Left lung (tissue), 14 donors: ENCODE measurements around the gene PAK1IP1. TPM values are rescaled to one million over a fixed set of nuclear protein-coding genes. Genes with fewer than 3 reads are reported as not detected.
A peak's percentile ranks its signal among the peaks of the same experiment; 100 is the strongest.

Experiments used
- ATAC-seq: fragments of 200-7000 bp; cut with Tn5 transposase; one replicate; pipeline ENCODE4 v1.9.1; 2020; ENCODE audit warnings: moderate library complexity
- DNase-seq, 4 donors: peaks; one replicate each; pipeline ENCODE4 v3.0.0-alpha.2; 2013 to 2020
- H3K27ac ChIP-seq, 2 donors: fragments of 200-600 bp; sonication (generic) in 1 of 2; one replicate each; pipeline versions ENCODE4 v1.5.0 to v1.8.0; 2020 to 2021
- H3K27me3 ChIP-seq, 2 donors: fragments of 200-600 bp; sonication (generic) in 1 of 2; one replicate each; pipeline versions ENCODE4 v1.5.0 to v1.8.0; 2020 to 2021
- H3K36me3 ChIP-seq, 2 donors: fragments of 200-600 bp; sonication (generic) in 1 of 2; one replicate each; pipeline versions ENCODE4 v1.5.0 to v1.8.0; 2020 to 2021
- H3K4me1 ChIP-seq, 2 donors: fragments of 200-600 bp; one replicate each; pipeline ENCODE4 v1.8.0; 2021
- H3K4me3 ChIP-seq, 2 donors: fragments of 200-600 bp; sonication (generic) in 1 of 2; one replicate each; pipeline versions ENCODE4 v1.5.0 to v1.8.0; 2020 to 2021; ENCODE audit warnings: mild to moderate bottlenecking in 1 of 2
- H3K9me3 ChIP-seq, 2 donors: fragments of 200-600 bp; sonication (generic) in 1 of 2; one replicate each; pipeline versions ENCODE4 v1.5.0 to v1.8.0; 2020 to 2021
- intact Hi-C, 2 donors: fragments of 100-400 bp; cut with DNase I; formaldehyde crosslinking; loops; one replicate each; pipeline versions ENCODE4 v1.11.2 to v1.14.2; 2022
- long read RNA-seq, 12 donors: library from polyadenylated mRNA in 2 of 12; unstranded in 2 of 12; transcript quantifications; one replicate each; pipeline ENCODE4 v2.0.0 and lab custom pipeline, GENCODE V29; 2019 to 2026
- polyA plus RNA-seq, 6 donors: library from polyadenylated mRNA; unstranded; fragments of 120-200 nt; gene quantifications; one replicate each; pipeline ENCODE4 v1.2.1, GENCODE V29; 2013; ENCODE audit not compliant: insufficient read length in 6 of 6
- total RNA-seq, 2 donors: library from RNA; stranded (reverse); fragmentation: NEBNext Ultra II Directional; extraction: Animal tissue kit (Norgen Biotek cat#: 25700); gene quantifications; one replicate each; pipeline ENCODE4 v1.2.1, GENCODE V29; 2021
- TF ChIP-seq, protein P1 (sequence below), 2 donors: fragments of 200-600 bp; sonication (generic) in 1 of 2; IDR thresholded peaks; one replicate each; pipeline versions ENCODE4 v1.5.0 to v1.8.0; 2021; ENCODE audit warnings: antibody characterized with exemption in 2 of 2
- donor health status: DM: no; HTN: yes; CAD: no.
- donor health status: DM: no; HTN: no; CAD: no.

PAK1IP1 gene
- total RNA-seq (10 to 100 TPM in 1 of 2 donors, 1 to 10 TPM in 1; 9.6 to 16.4 TPM), polyA plus RNA-seq (10 to 100 TPM; 20.6 to 25.0 (median 21.4) TPM)
- long read RNA-seq, donor 1, transcript PAK1IP1-201 (10 exons, 1,800 nt) = major isoform, 9 of 9 reads
- long read RNA-seq, donor 1, partial matches to known transcripts = 0 of 9 reads
- long read RNA-seq, donor 1, other reads (novel, unspliced or antisense) = 0 of 9 reads
- long read RNA-seq, donor 2, transcript PAK1IP1-201 (10 exons, 1,800 nt) = major isoform, 10 of 10 reads
- long read RNA-seq, donor 2, partial matches to known transcripts = 0 of 10 reads
- long read RNA-seq, donor 2, other reads (novel, unspliced or antisense) = 0 of 10 reads
- long read RNA-seq, donor 3, transcript PAK1IP1-201 (10 exons, 1,800 nt) = major isoform, 10 of 10 reads
- long read RNA-seq, donor 3, partial matches to known transcripts = 0 of 10 reads
- long read RNA-seq, donor 3, other reads (novel, unspliced or antisense) = 0 of 10 reads
- long read RNA-seq, donor 4, transcript PAK1IP1-201 (10 exons, 1,800 nt) = major isoform, 7 of 10 reads
- long read RNA-seq, donor 4, partial matches to known transcripts = 1 of 10 reads
- long read RNA-seq, donor 4, other reads (novel, unspliced or antisense) = 2 of 10 reads
- long read RNA-seq, donor 5, partial matches to known transcripts = 0 of 4 reads
- long read RNA-seq, donor 5, other reads (novel, unspliced or antisense) = 0 of 4 reads
- long read RNA-seq, donor 6, transcript PAK1IP1-201 (10 exons, 1,800 nt) = major isoform, 8 of 8 reads
- long read RNA-seq, donor 6, partial matches to known transcripts = 0 of 8 reads
- long read RNA-seq, donor 6, other reads (novel, unspliced or antisense) = 0 of 8 reads
- long read RNA-seq, donor 7, transcript PAK1IP1-201 (10 exons, 1,800 nt) = major isoform, 6 of 6 reads
- long read RNA-seq, donor 7, partial matches to known transcripts = 0 of 6 reads
- long read RNA-seq, donor 7, other reads (novel, unspliced or antisense) = 0 of 6 reads
- long read RNA-seq, donor 8, transcript PAK1IP1-201 (10 exons, 1,800 nt) = major isoform, 7 of 7 reads
- long read RNA-seq, donor 8, partial matches to known transcripts = 0 of 7 reads
- long read RNA-seq, donor 8, other reads (novel, unspliced or antisense) = 0 of 7 reads
- long read RNA-seq, donor 9 = 0 reads
- long read RNA-seq, donor 10, transcript PAK1IP1-201 (10 exons, 1,800 nt) = major isoform, 11 of 17 reads
- long read RNA-seq, donor 10, partial matches to known transcripts = 2 of 17 reads
- long read RNA-seq, donor 10, other reads (novel, unspliced or antisense) = 4 of 17 reads
- long read RNA-seq, donor 11, transcript PAK1IP1-201 (10 exons, 1,800 nt) = major isoform, 9 of 9 reads
- long read RNA-seq, donor 11, partial matches to known transcripts = 0 of 9 reads
- long read RNA-seq, donor 11, other reads (novel, unspliced or antisense) = 0 of 9 reads
- long read RNA-seq, donor 12, transcript PAK1IP1-201 (10 exons, 1,800 nt) = major isoform, 10 of 10 reads
- long read RNA-seq, donor 12, partial matches to known transcripts = 0 of 10 reads
- long read RNA-seq, donor 12, other reads (novel, unspliced or antisense) = 0 of 10 reads

DNA sequence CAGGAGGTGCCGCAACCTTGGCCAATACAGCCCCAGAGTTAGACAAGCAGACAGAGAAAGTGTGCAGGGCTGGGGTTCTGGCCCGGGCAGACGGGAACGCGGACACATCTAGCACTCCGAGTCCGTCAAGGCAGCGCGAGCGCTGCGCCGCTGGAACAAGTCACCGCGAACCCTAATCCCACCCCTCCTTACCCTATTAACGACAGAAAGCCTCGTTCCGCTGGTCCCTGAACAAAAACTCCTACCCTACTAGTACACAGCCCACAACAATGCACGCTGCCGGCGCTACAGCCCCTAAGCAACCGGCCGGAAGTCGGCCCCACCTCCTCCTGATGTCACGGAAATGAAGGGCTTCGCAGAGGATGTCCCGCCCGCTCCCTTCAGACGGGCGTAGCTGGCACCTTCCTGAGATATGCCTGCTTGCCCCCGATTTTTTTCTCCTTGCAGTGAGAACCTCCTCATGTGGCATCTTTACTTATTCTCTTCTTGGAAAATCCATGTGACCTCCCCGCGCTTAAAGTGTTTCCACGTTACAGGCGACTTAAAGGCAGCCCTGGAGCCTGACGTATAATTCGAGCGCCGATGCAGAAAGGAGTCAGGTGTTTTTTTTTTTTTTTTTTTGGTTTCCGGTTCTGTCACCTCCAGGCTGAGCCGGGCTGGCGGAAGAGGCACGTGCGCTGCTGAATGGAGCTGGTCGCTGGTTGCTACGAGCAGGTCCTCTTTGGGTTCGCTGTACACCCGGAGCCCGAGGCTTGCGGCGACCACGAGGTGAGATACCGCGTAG is at the start of gene PAK1IP1, which contains the start of gene C6orf52:
PAK1IP1 (plus strand) TSS at position 671 of the 784 bp plus-strand sequence; CDS start at position 685, 14 bp downstream.
C6orf52 (minus strand) TSS at position 315 of the 784 bp plus-strand sequence. CDS start 7,066 bp downstream, outside the sequence.
- Histone ChIP-seq H3K4me3 (peak within 1 kb of the TSS; percentile 72 to 81), H3K4me1 (peaks cover 16 to 32% of the 10 kb centered on the region in 2 donors), H3K27me3 (no peaks in the 10 kb centered on the region), H3K36me3 (peaks cover 0 to 18% of the 10 kb centered on the region in 2 donors), H3K9me3 (no peaks in the 10 kb centered on the region), H3K27ac (peak within 1 kb of the TSS; percentile 93 to 95)
- intact Hi-C loops = no loop called here
- TF ChIP-seq, protein P1, sequence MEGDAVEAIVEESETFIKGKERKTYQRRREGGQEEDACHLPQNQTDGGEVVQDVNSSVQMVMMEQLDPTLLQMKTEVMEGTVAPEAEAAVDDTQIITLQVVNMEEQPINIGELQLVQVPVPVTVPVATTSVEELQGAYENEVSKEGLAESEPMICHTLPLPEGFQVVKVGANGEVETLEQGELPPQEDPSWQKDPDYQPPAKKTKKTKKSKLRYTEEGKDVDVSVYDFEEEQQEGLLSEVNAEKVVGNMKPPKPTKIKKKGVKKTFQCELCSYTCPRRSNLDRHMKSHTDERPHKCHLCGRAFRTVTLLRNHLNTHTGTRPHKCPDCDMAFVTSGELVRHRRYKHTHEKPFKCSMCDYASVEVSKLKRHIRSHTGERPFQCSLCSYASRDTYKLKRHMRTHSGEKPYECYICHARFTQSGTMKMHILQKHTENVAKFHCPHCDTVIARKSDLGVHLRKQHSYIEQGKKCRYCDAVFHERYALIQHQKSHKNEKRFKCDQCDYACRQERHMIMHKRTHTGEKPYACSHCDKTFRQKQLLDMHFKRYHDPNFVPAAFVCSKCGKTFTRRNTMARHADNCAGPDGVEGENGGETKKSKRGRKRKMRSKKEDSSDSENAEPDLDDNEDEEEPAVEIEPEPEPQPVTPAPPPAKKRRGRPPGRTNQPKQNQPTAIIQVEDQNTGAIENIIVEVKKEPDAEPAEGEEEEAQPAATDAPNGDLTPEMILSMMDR (IDR thresholded peaks at IDR 0.05) = no peak
- ATAC-seq (peak; percentile 99), DNase-seq (peak; percentile 94 to 99 (median 96))

- TF ChIP-seq, protein P1 (IDR thresholded peaks at IDR 0.05) = no peak
- Histone ChIP-seq H3K27me3 (peaks cover 0 to 22% of the 10 kb centered on the region in 2 donors), H3K4me1 (no peaks in the 10 kb centered on the region), H3K9me3 (no peaks in the 10 kb centered on the region), H3K27ac (no peak overlapping the region), H3K4me3 (no peak overlapping the region), H3K36me3 (no peaks in the 10 kb centered on the region)
- ATAC-seq = no peak
- DNase-seq = no peak
- intact Hi-C loops = no loop called here
These were observed 39.2 kb upstream of the PAK1IP1 start for GRCh38 chr6:10655508-10656055.

DNA sequence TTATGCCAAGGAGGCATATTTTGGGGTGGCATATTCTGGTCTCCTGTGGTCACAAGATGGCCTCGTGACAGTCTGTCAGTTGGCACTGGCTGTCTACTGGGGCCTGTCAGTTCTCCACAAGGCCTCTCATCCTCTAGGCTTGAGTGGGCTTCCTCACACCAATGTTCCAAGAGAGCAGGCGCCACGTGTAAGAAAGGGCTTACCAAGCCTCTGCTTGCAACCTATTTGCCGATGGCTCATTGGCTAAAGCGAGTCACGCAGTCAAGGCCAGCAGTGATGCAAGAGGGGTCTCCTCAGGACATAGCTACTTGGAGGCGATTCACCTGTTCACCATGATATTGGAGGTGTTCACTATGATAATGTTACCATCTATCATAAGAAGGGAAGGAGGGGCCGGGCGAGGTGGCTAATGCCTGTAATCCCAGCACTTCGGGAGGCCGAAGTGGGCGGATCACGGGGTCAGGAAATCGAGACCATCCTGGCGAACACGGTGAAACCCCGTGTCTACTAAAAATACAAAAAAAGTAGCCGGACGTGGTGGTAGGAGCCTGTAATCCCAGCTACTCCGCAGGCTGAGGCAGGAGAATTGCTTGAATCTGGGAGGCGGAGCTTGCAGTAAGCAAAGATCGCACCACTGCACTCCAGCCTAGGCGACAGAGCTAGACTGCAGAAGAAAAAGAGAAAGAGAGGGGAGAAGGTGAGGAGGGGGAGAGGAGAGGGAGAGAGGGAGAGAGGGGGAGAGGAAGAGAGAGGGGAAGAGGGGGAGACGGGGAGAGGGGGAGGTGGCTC is 35.7 kb upstream of the PAK1IP1 start:
- ATAC-seq (no peak), DNase-seq (no peak)
- no peaks in the 10 kb centered on the region for H3K4me1 ChIP-seq
- H3K27me3 ChIP-seq = peaks cover 0 to 22% of the 10 kb centered on the region in 2 donors
- no peaks in the 10 kb centered on the region for H3K36me3 ChIP-seq
- H3K4me3 ChIP-seq = peak overlapping the region in 1 of 2 donors; percentile 27
- TF ChIP-seq, protein P1 (IDR thresholded peaks at IDR 0.05) = no peak
- no peaks in the 10 kb centered on the region for H3K9me3 ChIP-seq
- intact Hi-C loops = no loop called here
- H3K27ac ChIP-seq = no peak overlapping the region
